Activated naive CD8-positive, alpha-beta T cell treated with anti-CD3 and anti-CD28 coated beads, Interleukin-2, amount 10 ng/mL, durations not matched to agents 7 days and 5 days (primary cell): Measurements from ENCODE around the gene CCDC92. TPM values are rescaled to one million over a fixed set of nuclear protein-coding genes. Genes with fewer than 3 reads are reported as not detected.

Experiments used
- ATAC-seq: fragments of 150-1000 bp; cut with Tn5 transposase; one replicate; pipeline ENCODE4 v1.10.0; 2021; ENCODE audit warnings: low read depth, moderate library complexity
- POLR2A ChIA-PET: fragments of 350-600 bp; sonication (Branson Sonifier 250); formaldehyde crosslinking; loops from one replicate; lab custom pipeline; 2021; ENCODE audit warnings: antibody characterized with exemption; lab: Charles Lee
- DNase-seq: peaks from one replicate; pipeline ENCODE4 v3.0.0; 2021
- H3K27ac Mint-ChIP-seq: one replicate; pipeline ENCODE4 v1.8.0; 2022; ENCODE audit warnings: mild to moderate bottlenecking, mixed read lengths
- H3K27me3 Mint-ChIP-seq: one replicate; pipeline ENCODE4 v1.8.0; 2022; ENCODE audit warnings: mild to moderate bottlenecking, moderate library complexity, mixed read lengths
- H3K36me3 Mint-ChIP-seq: one replicate; pipeline ENCODE4 v1.8.0; 2021; ENCODE audit warnings: mild to moderate bottlenecking, mixed read lengths
- H3K4me1 Mint-ChIP-seq: one replicate; pipeline ENCODE4 v1.8.0; 2021; ENCODE audit warnings: mixed read lengths
- H3K4me3 Mint-ChIP-seq: one replicate; pipeline ENCODE4 v1.8.0; 2022; ENCODE audit warnings: mild to moderate bottlenecking, moderate library complexity, mixed read lengths
- H3K9me3 Mint-ChIP-seq: one replicate; pipeline ENCODE4 v1.8.0; 2021; ENCODE audit warnings: mixed read lengths
- total RNA-seq, 2 experiments: library from RNA; stranded (reverse); gene quantifications; one replicate each; pipeline ENCODE4 v1.2.3, GENCODE V29; 2021

Gene CCDC92
- total RNA-seq, 2 experiments from 2014 or later = 25.4 to 26.4 TPM

DNA sequence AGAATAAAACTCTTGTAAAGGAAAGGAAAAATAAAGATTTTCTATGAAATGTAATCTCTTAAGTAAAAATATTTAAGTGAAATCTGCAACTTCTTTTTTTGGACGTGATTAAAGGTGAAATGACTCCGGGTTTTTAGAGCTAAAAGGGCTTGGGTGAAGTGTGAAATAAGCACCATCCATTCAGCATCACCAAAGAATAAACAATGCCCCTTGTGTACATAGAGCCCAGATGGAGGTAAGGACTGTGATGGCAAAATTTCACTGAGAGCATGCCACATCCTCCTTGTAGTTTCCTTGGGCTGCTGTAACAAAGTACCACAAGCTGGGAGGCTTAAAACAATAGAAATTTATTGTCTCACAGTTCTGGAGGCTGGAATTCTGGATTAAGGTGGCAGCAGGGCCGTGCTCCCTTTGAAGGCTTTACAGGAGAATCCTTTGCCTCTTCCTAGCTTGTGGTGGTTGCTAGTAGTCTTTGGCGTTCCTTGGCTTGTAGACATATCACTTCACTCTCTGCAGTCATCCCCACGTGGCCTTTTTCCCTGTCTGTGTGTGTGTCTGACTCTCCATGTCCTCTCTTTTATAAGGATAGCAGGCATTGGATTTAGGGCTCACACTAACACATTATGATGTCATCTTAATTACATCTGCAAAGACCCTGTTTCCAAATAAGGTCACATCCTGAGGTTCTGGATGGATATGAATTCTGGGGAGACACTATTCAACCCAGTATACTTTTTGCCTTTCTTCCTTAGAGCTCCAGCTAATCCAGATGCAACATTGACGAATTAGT lies 24.6 kb upstream of the CCDC92 start:
- no peak overlapping the region for H3K27ac Mint-ChIP-seq
- POLR2A ChIA-PET = no interaction called here
- DNase-seq (no peak), ATAC-seq (no peak)
- no peaks in the 10 kb centered on the region for H3K27me3 Mint-ChIP-seq
- peaks cover 11% of the 10 kb centered on the region for H3K36me3 Mint-ChIP-seq
- H3K4me3 Mint-ChIP-seq = no peak overlapping the region
- no peaks in the 10 kb centered on the region for H3K9me3 Mint-ChIP-seq
- H3K4me1 Mint-ChIP-seq = peaks cover 22% of the 10 kb centered on the region

DNA sequence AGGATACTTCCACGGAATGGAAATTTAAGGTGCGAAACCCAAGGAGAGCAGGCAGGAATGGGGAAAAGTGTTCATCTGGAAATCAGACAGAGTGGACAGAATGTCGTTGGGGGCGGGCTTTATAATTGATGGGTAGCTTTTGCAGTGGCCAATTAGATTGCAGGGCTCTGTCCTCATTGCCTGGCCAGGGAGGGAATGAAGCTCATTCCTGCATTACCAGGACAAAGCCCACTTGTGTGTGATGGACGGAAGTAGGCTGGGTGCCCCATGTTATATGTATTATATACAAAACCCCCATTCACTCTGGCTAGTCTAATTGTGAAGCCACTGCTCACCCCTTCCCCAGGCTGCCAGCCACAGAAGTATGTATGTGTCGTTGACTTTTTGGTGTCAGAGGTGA lies 23.9 kb upstream of the CCDC92 start:
- POLR2A ChIA-PET = no interaction called here
- no peak overlapping the region for H3K27ac Mint-ChIP-seq
- H3K9me3 Mint-ChIP-seq = no peaks in the 10 kb centered on the region
- peaks cover 22% of the 10 kb centered on the region for H3K4me1 Mint-ChIP-seq
- no peak overlapping the region for H3K4me3 Mint-ChIP-seq
- ATAC-seq (no peak), DNase-seq (no peak)
- no peaks in the 10 kb centered on the region for H3K27me3 Mint-ChIP-seq
- H3K36me3 Mint-ChIP-seq = peaks cover 11% of the 10 kb centered on the region

DNA sequence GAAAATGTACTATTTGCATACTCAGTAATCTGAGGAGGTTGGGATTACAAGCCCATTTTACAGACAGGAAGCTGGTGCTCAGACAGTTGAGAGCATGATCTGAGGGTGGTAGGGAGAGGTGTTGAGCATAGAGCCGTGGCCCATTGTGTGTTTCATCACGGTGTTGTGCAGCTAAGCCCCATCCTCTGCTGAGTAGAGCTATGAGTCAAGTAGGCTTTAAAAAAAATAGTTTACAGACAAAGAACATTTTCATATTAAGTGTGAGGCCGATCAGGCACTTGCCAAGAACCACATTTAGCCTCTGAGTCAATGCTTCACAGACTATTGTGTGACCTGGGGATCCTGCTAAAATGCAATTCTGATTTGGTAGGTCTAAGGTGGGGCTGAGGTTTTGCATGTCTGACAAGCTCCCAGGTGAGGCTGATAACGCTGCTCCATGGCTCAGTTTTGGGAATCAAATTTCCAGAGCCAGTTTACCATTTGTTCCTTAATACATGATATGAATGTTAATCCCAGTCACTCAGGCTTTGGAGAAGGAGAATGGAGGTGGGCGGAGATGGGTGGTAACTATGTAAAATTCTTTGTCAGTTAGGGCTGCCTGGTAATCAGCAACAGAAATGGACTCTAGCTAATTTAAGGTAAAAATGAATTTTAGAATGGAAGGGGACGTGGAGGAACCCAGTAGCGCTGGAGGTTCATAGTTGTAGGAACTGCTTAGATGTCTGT lies 22.6 kb upstream of the CCDC92 start:
- POLR2A ChIA-PET = no interaction called here
- Mint-ChIP-seq H3K36me3 (peaks cover 11% of the 10 kb centered on the region), H3K9me3 (no peaks in the 10 kb centered on the region), H3K27me3 (no peaks in the 10 kb centered on the region), H3K4me3 (no peak overlapping the region), H3K27ac (no peak overlapping the region), H3K4me1 (peaks cover 28% of the 10 kb centered on the region)
- ATAC-seq (no peak), DNase-seq (no peak)

GRCh38 chr12:123992118-123992825 lies 19.6 kb upstream of the CCDC92 start:
- H3K36me3 Mint-ChIP-seq = peaks cover 16% of the 10 kb centered on the region
- no peaks in the 10 kb centered on the region for H3K9me3 Mint-ChIP-seq
- no peaks in the 10 kb centered on the region for H3K27me3 Mint-ChIP-seq
- H3K4me1 Mint-ChIP-seq = peaks cover 34% of the 10 kb centered on the region
- H3K4me3 Mint-ChIP-seq = no peak overlapping the region
- no peak for ATAC-seq
- POLR2A ChIA-PET = no interaction called here
- DNase-seq = no peak
- H3K27ac Mint-ChIP-seq = no peak overlapping the region

- Mint-ChIP-seq H3K4me1 (peaks cover 28% of the 10 kb centered on the region), H3K36me3 (peaks cover 16% of the 10 kb centered on the region), H3K9me3 (no peaks in the 10 kb centered on the region), H3K4me3 (no peak overlapping the region), H3K27me3 (no peaks in the 10 kb centered on the region), H3K27ac (no peak overlapping the region)
- POLR2A ChIA-PET = no interaction called here
- DNase-seq (no peak), ATAC-seq (no peak)
These were observed 18.8 kb upstream of the CCDC92 start for GRCh38 chr12:123991372-123991951.

DNA sequence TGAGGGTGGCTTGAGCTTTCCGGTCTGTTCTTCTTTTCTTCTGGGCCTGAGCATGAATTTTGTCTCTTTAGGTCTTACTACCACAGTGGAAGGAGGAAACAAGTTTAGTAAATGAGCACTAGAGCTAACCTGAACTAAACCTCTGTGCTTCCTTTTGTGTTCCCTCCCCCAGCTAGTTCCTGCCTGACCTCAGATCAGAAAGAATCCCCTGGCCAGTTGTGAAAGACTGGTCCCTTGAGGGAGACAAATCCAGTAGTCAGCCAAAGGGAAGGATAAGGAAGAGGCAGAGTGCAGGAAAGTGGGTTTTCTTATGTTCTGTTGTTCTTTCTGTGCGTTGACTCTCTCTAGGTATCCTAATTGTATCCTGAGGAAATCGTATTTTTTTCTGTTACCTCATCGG lies 17.9 kb upstream of the CCDC92 start:
- Mint-ChIP-seq H3K36me3 (peaks cover 16% of the 10 kb centered on the region), H3K27ac (peak overlapping the region; percentile 1)

GRCh38 chr12:123989753-123990152 lies 17.1 kb upstream of the CCDC92 start:
- peaks cover 15% of the 10 kb centered on the region for H3K36me3 Mint-ChIP-seq
- H3K4me1 Mint-ChIP-seq = peaks cover 20% of the 10 kb centered on the region
- ATAC-seq (no peak), DNase-seq (no peak)
- H3K27me3 Mint-ChIP-seq = no peaks in the 10 kb centered on the region
- H3K27ac Mint-ChIP-seq = no peak overlapping the region
- POLR2A ChIA-PET = no interaction called here
- no peaks in the 10 kb centered on the region for H3K9me3 Mint-ChIP-seq
- no peak overlapping the region for H3K4me3 Mint-ChIP-seq

More for the DNA sequence above, 17.9 kb upstream of the CCDC92 start:
- ATAC-seq (no peak), DNase-seq (no peak)
- POLR2A ChIA-PET = interaction anchor here (0.5 kb wide), 1 partner anchor 244 kb away, joined by 5 read pairs; no protein-coding TSS in a partner anchor
- Mint-ChIP-seq H3K4me1 (peaks cover 21% of the 10 kb centered on the region), H3K4me3 (no peak overlapping the region), H3K27me3 (no peaks in the 10 kb centered on the region), H3K9me3 (no peaks in the 10 kb centered on the region)

GRCh38 chr12:123989168-123989567 lies 16.5 kb upstream of the CCDC92 start:
- Mint-ChIP-seq H3K4me1 (peaks cover 17% of the 10 kb centered on the region), H3K9me3 (no peaks in the 10 kb centered on the region), H3K27me3 (no peaks in the 10 kb centered on the region), H3K36me3 (peaks cover 11% of the 10 kb centered on the region), H3K4me3 (no peak overlapping the region), H3K27ac (no peak overlapping the region)
- ATAC-seq = no peak
- no peak for DNase-seq
- POLR2A ChIA-PET = no interaction called here

- Mint-ChIP-seq H3K27me3 (no peaks in the 10 kb centered on the region), H3K4me1 (peaks cover 18% of the 10 kb centered on the region), H3K27ac (no peak overlapping the region), H3K4me3 (no peak overlapping the region), H3K36me3 (peaks cover 11% of the 10 kb centered on the region), H3K9me3 (no peaks in the 10 kb centered on the region)
- no peak for ATAC-seq
- POLR2A ChIA-PET = interaction anchor here (0.6 kb wide), 2 partner anchors 275 to 404 kb away, joined by 3 read pairs; partner anchors contain the start of gene ATP6V0A2
- DNase-seq = no peak
These were observed 14.4 kb upstream of the CCDC92 start for GRCh38 chr12:123987022-123987421.

GRCh38 chr12:123986374-123986965 lies 13.8 kb upstream of the CCDC92 start:
- Mint-ChIP-seq H3K9me3 (no peaks in the 10 kb centered on the region), H3K27ac (no peak overlapping the region), H3K27me3 (no peaks in the 10 kb centered on the region), H3K4me1 (peaks cover 18% of the 10 kb centered on the region), H3K36me3 (peaks cover 11% of the 10 kb centered on the region), H3K4me3 (no peak overlapping the region)
- ATAC-seq (no peak), DNase-seq (no peak)
- POLR2A ChIA-PET = interaction anchor here (0.6 kb wide), 2 partner anchors 274 to 403 kb away, joined by 3 read pairs; partner anchors contain the start of gene ATP6V0A2

GRCh38 chr12:123984903-123985302 lies 12.3 kb upstream of the CCDC92 start:
- POLR2A ChIA-PET = interaction anchor here (1.6 kb wide), 1 partner anchor 13 kb away, joined by 3 read pairs; no protein-coding TSS in a partner anchor
- no peak overlapping the region for H3K4me3 Mint-ChIP-seq
- H3K27me3 Mint-ChIP-seq = no peaks in the 10 kb centered on the region
- peaks cover 11% of the 10 kb centered on the region for H3K4me1 Mint-ChIP-seq
- no peak overlapping the region for H3K27ac Mint-ChIP-seq
- ATAC-seq (no peak), DNase-seq (no peak)
- peaks cover 11% of the 10 kb centered on the region for H3K36me3 Mint-ChIP-seq
- no peaks in the 10 kb centered on the region for H3K9me3 Mint-ChIP-seq

DNA sequence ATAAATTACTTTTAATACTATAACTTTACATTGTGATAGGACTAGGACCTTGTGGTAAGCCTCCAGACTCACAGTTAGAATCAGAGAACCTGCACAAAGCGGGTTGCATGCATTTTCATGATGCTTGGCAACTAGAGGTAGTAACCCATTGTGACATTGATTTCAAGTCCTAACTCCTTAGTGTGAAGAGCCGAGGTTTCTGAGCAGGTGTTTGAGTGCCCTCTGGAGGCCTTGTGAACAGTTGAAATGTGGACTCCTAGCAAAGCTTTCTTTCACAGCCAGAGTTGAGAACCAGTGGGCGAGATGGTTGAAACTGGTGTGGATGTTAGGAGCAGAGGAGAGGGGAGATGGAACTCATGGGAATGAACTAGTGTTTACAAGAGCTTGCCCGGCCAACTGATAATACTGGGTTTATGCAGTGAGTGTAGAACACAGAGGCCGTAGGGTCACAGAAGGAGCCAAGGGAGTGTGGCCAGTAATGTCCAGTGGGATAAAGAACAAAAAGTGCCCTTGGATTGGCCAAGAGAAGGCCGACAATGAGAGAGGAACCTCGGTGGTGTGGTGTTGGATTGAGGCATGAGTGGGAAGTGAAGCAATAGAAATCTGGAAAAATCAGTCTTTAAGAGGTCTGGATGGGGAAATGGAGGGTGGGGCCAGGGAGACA lies 11.3 kb upstream of the CCDC92 start:
- POLR2A ChIA-PET = interaction anchor here (1.6 kb wide), 1 partner anchor 12 kb away, joined by 3 read pairs; no protein-coding TSS in a partner anchor
- Mint-ChIP-seq H3K27ac (no peak overlapping the region), H3K36me3 (peaks cover 9% of the 10 kb centered on the region), H3K4me3 (no peak overlapping the region), H3K9me3 (no peaks in the 10 kb centered on the region), H3K27me3 (no peaks in the 10 kb centered on the region), H3K4me1 (peaks cover 7% of the 10 kb centered on the region)
- ATAC-seq = peak; percentile 54
- DNase-seq = no peak
